HL-60 (cell line): ENCODE data around the gene PER3.

Experiments
- POLR2AphosphoS5 ChIP-seq: IDR thresholded peaks from 2 replicates; pipeline ENCODE4 v1.6.1; 2012; ENCODE audit warnings: low read depth
- TF ChIP-seq, protein P1 (sequence below): IDR thresholded peaks from one replicate; pipeline ENCODE4 v1.5.1; 2011; ENCODE audit warnings: low read length, control low read depth, inconsistent platforms; ENCODE audit not compliant: insufficient read depth

DNA sequence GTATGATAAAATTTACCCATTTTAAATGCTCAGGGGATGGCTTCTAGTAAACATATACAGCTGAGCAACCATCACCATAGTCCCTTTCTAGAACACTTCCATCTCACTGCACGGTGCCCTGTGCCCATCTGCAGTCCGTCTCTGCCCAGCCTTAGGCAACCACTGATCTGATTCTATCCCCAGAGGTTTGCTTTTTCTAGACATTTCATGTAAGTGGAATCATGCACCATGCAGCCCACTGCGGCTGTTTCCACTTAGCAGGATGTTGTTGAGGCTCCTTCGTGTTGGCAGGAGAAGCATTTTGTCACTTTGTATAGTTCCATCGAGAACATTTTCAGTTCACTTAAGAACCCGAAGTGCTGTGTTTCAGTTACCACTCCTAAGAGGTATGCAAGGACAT lies 40.7 kb upstream of the PER3 start:
- TF ChIP-seq, protein P1, sequence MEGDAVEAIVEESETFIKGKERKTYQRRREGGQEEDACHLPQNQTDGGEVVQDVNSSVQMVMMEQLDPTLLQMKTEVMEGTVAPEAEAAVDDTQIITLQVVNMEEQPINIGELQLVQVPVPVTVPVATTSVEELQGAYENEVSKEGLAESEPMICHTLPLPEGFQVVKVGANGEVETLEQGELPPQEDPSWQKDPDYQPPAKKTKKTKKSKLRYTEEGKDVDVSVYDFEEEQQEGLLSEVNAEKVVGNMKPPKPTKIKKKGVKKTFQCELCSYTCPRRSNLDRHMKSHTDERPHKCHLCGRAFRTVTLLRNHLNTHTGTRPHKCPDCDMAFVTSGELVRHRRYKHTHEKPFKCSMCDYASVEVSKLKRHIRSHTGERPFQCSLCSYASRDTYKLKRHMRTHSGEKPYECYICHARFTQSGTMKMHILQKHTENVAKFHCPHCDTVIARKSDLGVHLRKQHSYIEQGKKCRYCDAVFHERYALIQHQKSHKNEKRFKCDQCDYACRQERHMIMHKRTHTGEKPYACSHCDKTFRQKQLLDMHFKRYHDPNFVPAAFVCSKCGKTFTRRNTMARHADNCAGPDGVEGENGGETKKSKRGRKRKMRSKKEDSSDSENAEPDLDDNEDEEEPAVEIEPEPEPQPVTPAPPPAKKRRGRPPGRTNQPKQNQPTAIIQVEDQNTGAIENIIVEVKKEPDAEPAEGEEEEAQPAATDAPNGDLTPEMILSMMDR = no peak
- TF ChIP-seq POLR2AphosphoS5 = no peak
